Neutrophil (primary cell): Measurements from ENCODE around the gene ATRIP.

Source experiments
- H3K27ac ChIP-seq: fragments of 200-600 bp; sonication (generic); 2 replicates; pipeline ENCODE4 v1.5.1; 2016; ENCODE audit warnings: mild to moderate bottlenecking, moderate library complexity
- H3K27me3 ChIP-seq: fragments of 200-600 bp; sonication (generic); 2 replicates; pipeline ENCODE4 v1.6.0; 2016; ENCODE audit warnings: mild to moderate bottlenecking
- H3K36me3 ChIP-seq: fragments of 200-600 bp; sonication (generic); 2 replicates; pipeline ENCODE4 v1.5.1; 2017
- H3K4me1 ChIP-seq, 2 experiments: fragments of 200-600 bp in 1 of 2; sonication (generic) in 1 of 2; 1 replicate in 1 of 2; 2 replicates in 1 of 2; pipeline versions ENCODE4 v1.5.1 to v1.6.1; 2013 to 2016; ENCODE audit warnings: low read depth in 1 of 2, low read length in 1 of 2, mild to moderate bottlenecking in 1 of 2, moderate library complexity in 1 of 2; ENCODE audit not compliant: control insufficient read depth in 1 of 2, insufficient read depth in 1 of 2
- H3K4me3 ChIP-seq, 2 experiments: fragments of 200-600 bp in 1 of 2; sonication (generic) in 1 of 2; 1 replicate in 1 of 2; 2 replicates in 1 of 2; pipeline ENCODE4 v1.5.1; 2013 to 2016; ENCODE audit warnings: low read depth in 1 of 2, low read length in 1 of 2, mild to moderate bottlenecking in 1 of 2, moderate library complexity in 1 of 2
- H3K9me3 ChIP-seq: fragments of 200-600 bp; sonication (generic); 2 replicates; pipeline ENCODE4 v1.5.1; 2016
- CTCF ChIP-seq: fragments of 200-600 bp; sonication (generic); IDR thresholded peaks from 2 replicates; pipeline ENCODE4 v1.5.1; 2016; ENCODE audit warnings: antibody characterized with exemption

The ATRIP gene

DNA sequence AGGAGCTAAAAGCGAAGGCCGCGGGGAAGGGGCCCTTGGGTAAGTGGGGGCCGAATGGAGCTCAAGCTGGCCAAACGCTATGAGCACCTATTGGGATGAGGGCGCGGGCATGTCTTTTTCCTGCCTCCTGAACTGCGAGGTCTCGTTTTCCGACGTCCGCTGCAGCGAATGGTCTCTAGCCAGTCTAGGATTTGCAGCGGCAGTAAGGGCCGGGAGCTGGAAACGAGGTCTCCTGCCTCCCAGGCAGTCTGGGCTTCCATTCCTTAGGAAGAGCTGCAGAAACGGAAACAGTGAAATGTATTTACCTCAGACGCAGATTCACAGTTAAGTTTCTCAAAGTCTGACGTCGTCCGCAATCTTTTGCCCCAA, 6.0 kb upstream of the ATRIP start:
- Histone ChIP-seq H3K27me3 (no peaks in the 10 kb centered on the region), H3K27ac (peak overlapping the region; percentile 91), H3K4me1 (peaks cover 23 to 39% of the 10 kb centered on the region in 2 experiments), H3K9me3 (no peaks in the 10 kb centered on the region), H3K36me3 (peaks cover 33% of the 10 kb centered on the region), H3K4me3 (peak overlapping the region; percentile 83 to 85)
- no peak for TF ChIP-seq CTCF

- Histone ChIP-seq H3K4me3 (no peak overlapping the region), H3K9me3 (no peaks in the 10 kb centered on the region), H3K36me3 (peaks cover 33% of the 10 kb centered on the region), H3K4me1 (peaks cover 33 to 39% of the 10 kb centered on the region in 2 experiments), H3K27ac (peak overlapping the region; percentile 32), H3K27me3 (no peaks in the 10 kb centered on the region)
- TF ChIP-seq CTCF: no peak
Observed at GRCh38 chr3:48441940-48442339, 4.6 kb upstream of the ATRIP start.

GRCh38 chr3:48445277-48445882, 1.2 kb upstream of the ATRIP start:
- H3K36me3 ChIP-seq: peaks cover 33% of the 10 kb centered on the region
- H3K4me1 ChIP-seq: peaks cover 36 to 37% of the 10 kb centered on the region in 2 experiments
- H3K27me3 ChIP-seq: no peaks in the 10 kb centered on the region
- peak overlapping the region; percentile 86 for H3K27ac ChIP-seq
- no peak for TF ChIP-seq CTCF
- H3K9me3 ChIP-seq: no peaks in the 10 kb centered on the region
- no peak overlapping the region for H3K4me3 ChIP-seq

GRCh38 chr3:48446043-48446424, 503 bp upstream of the ATRIP start:
- Histone ChIP-seq H3K27me3 (no peaks in the 10 kb centered on the region), H3K9me3 (no peaks in the 10 kb centered on the region), H3K4me3 (peak overlapping the region; percentile 80 to 90), H3K4me1 (peaks cover 31% of the 10 kb centered on the region in 2 experiments), H3K27ac (peak overlapping the region; percentile 86), H3K36me3 (peaks cover 33% of the 10 kb centered on the region)
- no peak for TF ChIP-seq CTCF

DNA sequence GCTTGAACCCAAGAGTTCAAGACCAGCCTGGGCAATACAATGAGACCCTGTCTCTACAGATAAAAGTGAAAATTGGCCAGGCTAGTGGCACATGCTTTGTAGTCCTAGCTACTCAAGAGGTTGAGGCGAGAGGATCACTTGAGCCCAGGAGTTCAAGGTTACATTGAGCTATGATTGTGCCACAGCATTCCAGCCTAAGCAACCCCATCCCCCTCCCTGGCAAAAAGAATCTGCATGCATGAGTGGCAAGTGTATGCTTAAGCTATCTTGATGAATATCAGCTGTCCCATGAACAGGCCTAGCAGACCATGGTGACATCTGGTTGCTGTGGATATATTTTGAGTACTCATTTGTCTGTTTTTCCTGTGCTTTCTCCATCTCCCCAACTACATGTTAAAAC, 4.7 kb downstream of the ATRIP start:
- Histone ChIP-seq H3K4me3 (no peak overlapping the region), H3K4me1 (peaks cover 14 to 15% of the 10 kb centered on the region in 2 experiments), H3K27ac (no peak overlapping the region), H3K36me3 (peaks cover 45% of the 10 kb centered on the region), H3K9me3 (no peaks in the 10 kb centered on the region), H3K27me3 (no peaks in the 10 kb centered on the region)
- no peak for TF ChIP-seq CTCF
